Pancreas (tissue), 10 donors: ENCODE results near the gene FKBP4. TPM values are rescaled to one million over a fixed set of nuclear protein-coding genes. Genes with fewer than 3 reads are reported as not detected.
A peak's percentile ranks its signal among the peaks of the same experiment; 100 is the strongest.

Experiments
- ATAC-seq, 4 donors: fragments of 200-7000 bp; cut with Tn5 transposase; one replicate each; pipeline versions ENCODE4 v1.8.0 to v1.9.1; 2020; ENCODE audit warnings: mild to moderate bottlenecking in 4 of 4, moderate library complexity in 4 of 4
- DNase-seq, 6 donors: peaks; one replicate each; pipeline ENCODE4 v3.0.0-alpha.2; 2020
- FAIRE-seq: peaks from 2 replicates; lab custom pipeline; 2012; peaks lifted over from hg19 to GRCh38; lab: Jason Lieb, UNC
- H3K27ac ChIP-seq, 4 donors: fragments of 200-600 bp; sonication (generic); 1 replicate in 3 of 4; 2 replicates in 1 of 4; pipeline versions ENCODE4 v1.5.0 to v1.8.0; 2020
- H3K27me3 ChIP-seq, 4 donors: fragments of 200-600 bp; one replicate each; pipeline ENCODE4 v1.8.0; 2021
- H3K36me3 ChIP-seq, 3 donors: fragments of 200-600 bp; sonication (generic) in 1 of 3; one replicate each; pipeline versions ENCODE4 v1.5.0 to v1.8.0; 2020 to 2021
- H3K4me1 ChIP-seq, 3 donors: fragments of 200-600 bp; one replicate each; pipeline ENCODE4 v1.8.0; 2021
- H3K4me3 ChIP-seq, 4 donors: fragments of 200-600 bp; sonication (generic) in 2 of 4; one replicate each; pipeline versions ENCODE4 v1.5.0 to v1.8.0; 2020 to 2021
- H3K9me3 ChIP-seq, 4 donors: fragments of 200-600 bp; one replicate each; pipeline ENCODE4 v1.8.0; 2021
- WGBS, 2 donors: extraction: QIAGEN DNeasy Blood & Tissue Kit; methylation state at CpG; one replicate each; pipeline ENCODE4 v1.1.7; 2013; 5-methylcytosine and 5-hydroxymethylcytosine counted together
- intact Hi-C, 3 donors: fragments of 100-400 bp; cut with DNase I; formaldehyde crosslinking; loops; one replicate each; pipeline versions ENCODE4 v1.11.1 to v1.14.2; 2022
- polyA plus RNA-seq, 2 donors: library from polyadenylated mRNA; stranded (reverse); fragments of 200-250 nt; gene quantifications; one replicate each; pipeline ENCODE4 v1.2.3, GENCODE V29; 2013
- total RNA-seq, 6 donors: library from RNA; stranded (reverse); fragmentation: NEBNext Ultra II Directional in 4 of 6; extraction: Animal tissue kit (Norgen Biotek cat#: 25700) in 4 of 6; gene quantifications; one replicate each; pipeline versions ENCODE4 v1.2.1 to v1.2.4, GENCODE V29; 2021 to 2023
- TF ChIP-seq, protein P1 (sequence below), 4 donors: fragments of 200-600 bp; sonication (generic) in 3 of 4; IDR thresholded peaks; one replicate each; pipeline versions ENCODE4 v1.5.0 to v1.8.0; 2021; ENCODE audit warnings: antibody characterized with exemption in 4 of 4
- donor health status: healthy with polysubstance abuse.
- donor health status: DM: no; HTN: no; CAD: no; lungs with moderate emphysema.
- donor health status: DM: no; HTN: no; CAD: no.
- donor health status: control.
- donor health status: control.
- donor health status: Bipolar disorder and iron deficiency.
- donor health status: DM: yes; HTN: yes; CAD: no.
- donor health status: DM: no; HTN: no; CAD: no.
- donor health status: DM: no; HTN: no; CAD: no.
- donor health status: DM: yes; HTN: yes; CAD: no.

FKBP4 gene
- total and polyA plus RNA-seq, 8 donors = 24.2 to 72.8 (median 47.8) TPM

DNA sequence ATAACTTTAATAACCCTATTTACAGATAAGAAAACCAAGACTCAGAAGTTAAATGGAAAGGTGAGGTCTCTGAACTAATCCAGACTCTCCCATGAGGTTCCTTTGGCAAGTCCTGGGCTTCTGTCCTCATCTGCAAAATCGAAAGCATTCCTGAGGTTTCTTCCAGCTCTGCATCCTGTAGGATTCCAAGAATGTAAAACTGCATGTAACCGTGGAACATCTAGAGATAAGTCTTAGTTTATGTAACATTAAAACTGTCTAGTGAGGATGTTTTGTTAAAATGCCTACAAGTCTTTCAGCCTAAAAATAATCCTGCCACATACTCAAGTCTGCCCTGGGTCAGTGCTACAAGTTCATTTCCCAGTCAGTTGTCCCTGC, 10.4 kb downstream of the FKBP4 start:
- Histone ChIP-seq H3K36me3 (peaks cover 6 to 52% (median 31%) of the 10 kb centered on the region in 3 donors), H3K4me1 (no peaks in the 10 kb centered on the region), H3K27ac (no peak overlapping the region), H3K27me3 (no peaks in the 10 kb centered on the region), H3K9me3 (no peaks in the 10 kb centered on the region), H3K4me3 (no peak overlapping the region)
- ATAC-seq (no peak), DNase-seq (no peak), FAIRE-seq (no peak)
- TF ChIP-seq, protein P1, sequence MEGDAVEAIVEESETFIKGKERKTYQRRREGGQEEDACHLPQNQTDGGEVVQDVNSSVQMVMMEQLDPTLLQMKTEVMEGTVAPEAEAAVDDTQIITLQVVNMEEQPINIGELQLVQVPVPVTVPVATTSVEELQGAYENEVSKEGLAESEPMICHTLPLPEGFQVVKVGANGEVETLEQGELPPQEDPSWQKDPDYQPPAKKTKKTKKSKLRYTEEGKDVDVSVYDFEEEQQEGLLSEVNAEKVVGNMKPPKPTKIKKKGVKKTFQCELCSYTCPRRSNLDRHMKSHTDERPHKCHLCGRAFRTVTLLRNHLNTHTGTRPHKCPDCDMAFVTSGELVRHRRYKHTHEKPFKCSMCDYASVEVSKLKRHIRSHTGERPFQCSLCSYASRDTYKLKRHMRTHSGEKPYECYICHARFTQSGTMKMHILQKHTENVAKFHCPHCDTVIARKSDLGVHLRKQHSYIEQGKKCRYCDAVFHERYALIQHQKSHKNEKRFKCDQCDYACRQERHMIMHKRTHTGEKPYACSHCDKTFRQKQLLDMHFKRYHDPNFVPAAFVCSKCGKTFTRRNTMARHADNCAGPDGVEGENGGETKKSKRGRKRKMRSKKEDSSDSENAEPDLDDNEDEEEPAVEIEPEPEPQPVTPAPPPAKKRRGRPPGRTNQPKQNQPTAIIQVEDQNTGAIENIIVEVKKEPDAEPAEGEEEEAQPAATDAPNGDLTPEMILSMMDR (IDR thresholded peaks at IDR 0.05) = no peak
- 53 to 54% methylated on average over 2 of the region's 2 CpGs for WGBS, 2 donors
- intact Hi-C loops = no loop called here

DNA sequence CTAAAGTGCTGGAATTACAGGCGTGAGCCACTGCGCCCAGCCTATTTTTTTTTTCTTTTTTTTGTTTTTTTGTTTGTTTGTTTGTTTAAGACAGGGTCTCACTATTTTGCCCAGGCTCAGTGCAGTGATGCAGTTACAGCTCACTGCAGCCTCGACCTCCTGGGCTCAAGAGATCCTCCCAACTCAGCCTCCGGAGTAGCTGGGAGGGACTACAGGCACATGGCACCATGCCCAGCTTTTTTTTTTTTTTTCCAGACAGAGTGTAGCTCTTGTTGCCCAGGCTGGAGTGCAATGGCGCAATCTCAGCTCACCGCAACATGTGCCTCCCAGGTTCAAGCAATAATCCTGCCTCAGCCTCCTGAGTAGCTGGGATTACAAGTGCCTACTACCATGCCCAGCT, 11.9 kb downstream of the FKBP4 start:
- no peak overlapping the region for H3K4me3 ChIP-seq
- DNase-seq = no peak
- H3K4me1 ChIP-seq = peaks cover 0 to 1% (median 0%) of the 10 kb centered on the region in 3 donors
- H3K9me3 ChIP-seq = no peaks in the 10 kb centered on the region
- intact Hi-C loops = no loop called here
- H3K36me3 ChIP-seq = peaks cover 6 to 36% (median 17%) of the 10 kb centered on the region in 3 donors
- no peak for FAIRE-seq
- no peak for ATAC-seq
- H3K27me3 ChIP-seq = no peaks in the 10 kb centered on the region
- TF ChIP-seq, protein P1 (IDR thresholded peaks at IDR 0.05) = no peak
- no peak overlapping the region for H3K27ac ChIP-seq
- 88 to 89% methylated on average over 6 of the region's 6 CpGs for WGBS, 2 donors

DNA sequence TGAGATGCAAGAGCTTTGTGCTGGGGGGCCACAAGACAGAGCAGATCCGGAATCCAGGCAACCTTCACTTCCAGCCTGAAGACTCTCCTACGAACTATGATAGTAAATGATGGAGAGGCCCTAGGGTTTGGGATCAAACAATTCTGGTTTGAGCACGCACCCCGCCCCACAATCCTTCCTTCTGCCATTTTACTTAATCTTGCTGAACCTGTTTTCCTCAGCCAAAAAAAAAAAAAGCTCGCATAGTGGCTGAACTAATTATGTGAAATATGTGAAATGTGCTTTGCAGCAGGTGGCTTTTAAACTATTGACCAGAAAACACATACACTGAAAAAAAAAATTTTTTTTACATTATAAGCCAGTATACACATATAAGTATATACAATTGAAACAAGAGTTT, 17.0 kb downstream of the FKBP4 start:
- Histone ChIP-seq H3K9me3 (no peaks in the 10 kb centered on the region), H3K4me1 (peaks cover 8 to 12% (median 10%) of the 10 kb centered on the region in 3 donors), H3K27me3 (no peaks in the 10 kb centered on the region), H3K4me3 (peak overlapping the region; percentile 37 to 61 (median 57)), H3K27ac (peak overlapping the region in 3 of 4 donors; percentile 94 to 96 (median 94)), H3K36me3 (no peaks in the 10 kb centered on the region)
- intact Hi-C loops = no loop called here
- WGBS, 2 donors = 43 to 47% methylated on average over 5 of the region's 5 CpGs
- FAIRE-seq (no peak), DNase-seq (no peak), ATAC-seq (no peak)
- TF ChIP-seq, protein P1 (IDR thresholded peaks at IDR 0.05) = no peak

DNA sequence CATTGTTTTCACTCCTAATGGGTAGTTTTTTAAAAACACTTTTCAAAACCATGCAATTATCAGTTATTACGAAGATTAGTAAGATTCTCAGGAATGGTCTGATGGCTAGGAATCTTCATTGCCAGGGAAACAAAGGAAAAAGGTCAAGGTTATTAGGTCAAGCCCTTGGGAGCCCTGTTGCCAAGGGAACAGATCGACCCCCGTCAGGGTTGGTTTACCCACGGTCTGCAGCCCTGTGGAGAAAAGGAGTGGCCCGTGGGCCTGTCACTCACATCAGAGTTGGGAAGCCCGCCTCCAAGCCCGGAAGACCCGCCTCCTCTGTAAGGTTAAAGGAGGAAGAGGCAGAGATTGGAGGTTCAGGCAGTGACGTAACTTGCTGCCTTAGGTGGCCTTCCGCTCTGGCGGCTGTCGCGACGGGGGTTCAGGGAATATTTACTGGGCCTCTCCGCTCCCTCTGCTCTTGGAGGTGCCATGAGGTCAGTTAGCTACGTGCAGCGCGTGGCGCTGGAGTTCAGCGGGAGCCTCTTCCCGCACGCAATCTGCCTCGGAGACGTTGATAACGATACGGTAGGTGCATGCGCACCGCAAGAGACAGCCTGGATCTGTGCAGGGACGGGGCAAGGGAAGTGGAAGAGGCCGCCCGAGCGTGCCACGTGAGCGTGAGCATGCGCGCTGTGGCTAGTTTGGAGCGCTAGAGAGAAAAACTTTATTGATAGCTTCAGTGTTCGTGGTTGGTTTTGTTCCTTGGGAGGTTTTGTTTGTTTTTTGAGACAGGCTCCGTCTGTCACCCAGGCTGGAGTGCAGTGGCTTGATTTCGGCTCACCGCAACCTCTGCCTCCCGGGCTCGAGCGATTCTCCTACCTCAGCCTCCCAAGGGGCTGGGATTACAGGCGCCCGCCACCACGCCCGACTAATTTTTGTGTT, 17.8 kb downstream of the FKBP4 start, which contains the start of gene ITFG2:
Gene ITFG2 (plus strand): TSS at position 379 of the 924 bp plus-strand sequence. CDS start 93 bp downstream, at position 472.
- intact Hi-C loops = no loop called here
- H3K27ac ChIP-seq = peak within 1 kb of the TSS; percentile 90 to 96 (median 94)
- peak; percentile 91 for FAIRE-seq

More for the DNA sequence above, 17.8 kb downstream of the FKBP4 start, which contains the start of gene ITFG2:
- H3K36me3 ChIP-seq = peaks cover 0 to 2% (median 0%) of the 10 kb centered on the region in 3 donors
- peaks cover 8 to 12% (median 10%) of the 10 kb centered on the region in 3 donors for H3K4me1 ChIP-seq
- DNase-seq (peak; percentile 92 to 99 (median 98)), ATAC-seq (peak; percentile 95 to 98 (median 95))
- WGBS, 2 donors = 0% methylated on average over 48 of the region's 48 CpGs
- no peaks in the 10 kb centered on the region for H3K27me3 ChIP-seq
- H3K9me3 ChIP-seq = no peaks in the 10 kb centered on the region
- peak within 1 kb of the TSS; percentile 37 to 61 (median 57) for H3K4me3 ChIP-seq
- TF ChIP-seq, protein P1 (IDR thresholded peaks at IDR 0.05) = no peak
